ENCODE measurements around the gene NDST1.

DNA sequence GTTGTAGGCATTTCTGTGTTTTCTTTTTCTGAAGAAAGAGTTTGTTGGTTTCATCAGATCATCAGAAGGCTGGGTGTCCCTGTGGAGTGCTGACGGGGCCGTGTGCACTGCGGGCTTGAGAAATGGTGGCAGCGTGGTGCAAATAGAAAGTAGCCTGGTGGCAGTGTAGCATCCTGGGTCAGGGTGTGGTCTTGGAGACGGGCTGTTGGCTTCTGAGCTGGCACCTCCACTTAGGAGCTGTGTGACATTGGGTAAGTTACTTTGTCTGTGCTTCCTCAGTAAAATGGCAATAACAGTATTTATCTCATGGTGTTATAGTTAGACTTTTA, 10.0 kb upstream of the NDST1 start:
- TF ChIP-seq, protein P1, sequence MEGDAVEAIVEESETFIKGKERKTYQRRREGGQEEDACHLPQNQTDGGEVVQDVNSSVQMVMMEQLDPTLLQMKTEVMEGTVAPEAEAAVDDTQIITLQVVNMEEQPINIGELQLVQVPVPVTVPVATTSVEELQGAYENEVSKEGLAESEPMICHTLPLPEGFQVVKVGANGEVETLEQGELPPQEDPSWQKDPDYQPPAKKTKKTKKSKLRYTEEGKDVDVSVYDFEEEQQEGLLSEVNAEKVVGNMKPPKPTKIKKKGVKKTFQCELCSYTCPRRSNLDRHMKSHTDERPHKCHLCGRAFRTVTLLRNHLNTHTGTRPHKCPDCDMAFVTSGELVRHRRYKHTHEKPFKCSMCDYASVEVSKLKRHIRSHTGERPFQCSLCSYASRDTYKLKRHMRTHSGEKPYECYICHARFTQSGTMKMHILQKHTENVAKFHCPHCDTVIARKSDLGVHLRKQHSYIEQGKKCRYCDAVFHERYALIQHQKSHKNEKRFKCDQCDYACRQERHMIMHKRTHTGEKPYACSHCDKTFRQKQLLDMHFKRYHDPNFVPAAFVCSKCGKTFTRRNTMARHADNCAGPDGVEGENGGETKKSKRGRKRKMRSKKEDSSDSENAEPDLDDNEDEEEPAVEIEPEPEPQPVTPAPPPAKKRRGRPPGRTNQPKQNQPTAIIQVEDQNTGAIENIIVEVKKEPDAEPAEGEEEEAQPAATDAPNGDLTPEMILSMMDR (IDR thresholded peaks at IDR 0.05) = no peak
- no peak for TF ChIP-seq POLR2A (IDR thresholded peaks at IDR 0.05)

All from transverse colon (tissue), 3 donors.